A673 (cell line): ENCODE results near the gene CATSPER4. TPM values are rescaled to one million over a fixed set of nuclear protein-coding genes. Genes with fewer than 3 reads are reported as not detected.

ENCODE experiments used
- BruUV-seq: library from RNA; stranded (reverse); fragments of 400-500 nt; replicated peaks from 2 replicates; lab custom pipeline; 2021; lab: Mats Ljungman, UMichigan
- CTCF ChIA-PET: fragments of 300-600 bp; sonication (Branson Sonifier 250); formaldehyde crosslinking; loops from one replicate; lab custom pipeline; 2022; ENCODE audit warnings: antibody characterized with exemption; lab: Charles Lee
- POLR2A ChIA-PET: fragments of 300-600 bp; sonication (Branson Sonifier 250); formaldehyde crosslinking; loops from one replicate; lab custom pipeline; 2022; ENCODE audit warnings: antibody characterized with exemption; ENCODE audit not compliant: low non-redundant PET; lab: Charles Lee
- DNase-seq: peaks from one replicate; pipeline ENCODE4 v3.0.0-alpha.2; 2015; ENCODE audit warnings: low spot score
- H3K27ac ChIP-seq: fragments of 200-600 bp; sonication (generic); 2 replicates; pipeline ENCODE4 v1.5.1; 2016; ENCODE audit warnings: mixed run types, low read depth, mild to moderate bottlenecking, mixed read lengths, antibody characterized with exemption, low read length; ENCODE audit not compliant: poor library complexity, severe bottlenecking
- H3K27me3 ChIP-seq: fragments of 200-600 bp; sonication (generic); replicated peaks from 2 replicates; pipeline ENCODE4 v1.6.1; 2017; ENCODE audit warnings: mixed run types, low read depth, mild to moderate bottlenecking, mixed read lengths, antibody characterized with exemption, low read length; ENCODE audit not compliant: insufficient read depth, poor library complexity
- H3K36me3 ChIP-seq: fragments of 200-600 bp; sonication (generic); 2 replicates; pipeline ENCODE4 v1.6.1; 2016; ENCODE audit warnings: mixed run types, mild to moderate bottlenecking, mixed read lengths, antibody characterized with exemption, low read length; ENCODE audit not compliant: insufficient read depth, poor library complexity, severe bottlenecking
- H3K4me1 ChIP-seq: fragments of 200-600 bp; sonication (generic); 2 replicates; pipeline ENCODE4 v1.6.1; 2017; ENCODE audit warnings: mixed run types, mild to moderate bottlenecking, mixed read lengths, antibody characterized with exemption, low read length; ENCODE audit not compliant: insufficient read depth, poor library complexity, severe bottlenecking
- H3K4me3 ChIP-seq: fragments of 200-600 bp; sonication (generic); 2 replicates; pipeline ENCODE4 v1.5.1; 2016; ENCODE audit warnings: low read depth, mixed run types, mild to moderate bottlenecking, mixed read lengths, low read length; ENCODE audit not compliant: poor library complexity, severe bottlenecking
- H3K9me3 ChIP-seq: fragments of 200-600 bp; sonication (generic); 2 replicates; pipeline ENCODE4 v1.6.1; 2016; ENCODE audit warnings: mixed run types, low read depth, mild to moderate bottlenecking, mixed read lengths, antibody characterized with exemption, low read length; ENCODE audit not compliant: poor library complexity, severe bottlenecking
- EZH2 ChIP-seq: fragments of 200-600 bp; sonication (generic); IDR thresholded peaks from 2 replicates; pipeline ENCODE4 v1.6.1; 2017; ENCODE audit warnings: borderline replicate concordance, low read depth, mild to moderate bottlenecking, mixed read lengths, antibody characterized with exemption, low read length; ENCODE audit not compliant: poor library complexity, severe bottlenecking
- intact Hi-C: fragments of 100-400 bp; cut with micrococcal nuclease; formaldehyde crosslinking; loops from one replicate; pipeline ENCODE4 v1.10.0; 2022; ENCODE audit not compliant: unreplicated experiment
- total RNA-seq: library from RNA; stranded (reverse); gene quantifications from 2 replicates; pipeline ENCODE4 v1.2.3, GENCODE V29; 2021
- TF ChIP-seq, protein P1 (sequence below): fragments of 300-800, 200-600 bp; sonication (generic); conservative IDR thresholded peaks from 2 replicates; pipeline ENCODE4 v1.5.1; 2017; ENCODE audit warnings: low read depth, mild to moderate bottlenecking, antibody characterized with exemption, low read length, moderate library complexity, mixed read lengths

CATSPER4 gene
- total RNA-seq, 1 experiment from 2014 or later = not detected

DNA sequence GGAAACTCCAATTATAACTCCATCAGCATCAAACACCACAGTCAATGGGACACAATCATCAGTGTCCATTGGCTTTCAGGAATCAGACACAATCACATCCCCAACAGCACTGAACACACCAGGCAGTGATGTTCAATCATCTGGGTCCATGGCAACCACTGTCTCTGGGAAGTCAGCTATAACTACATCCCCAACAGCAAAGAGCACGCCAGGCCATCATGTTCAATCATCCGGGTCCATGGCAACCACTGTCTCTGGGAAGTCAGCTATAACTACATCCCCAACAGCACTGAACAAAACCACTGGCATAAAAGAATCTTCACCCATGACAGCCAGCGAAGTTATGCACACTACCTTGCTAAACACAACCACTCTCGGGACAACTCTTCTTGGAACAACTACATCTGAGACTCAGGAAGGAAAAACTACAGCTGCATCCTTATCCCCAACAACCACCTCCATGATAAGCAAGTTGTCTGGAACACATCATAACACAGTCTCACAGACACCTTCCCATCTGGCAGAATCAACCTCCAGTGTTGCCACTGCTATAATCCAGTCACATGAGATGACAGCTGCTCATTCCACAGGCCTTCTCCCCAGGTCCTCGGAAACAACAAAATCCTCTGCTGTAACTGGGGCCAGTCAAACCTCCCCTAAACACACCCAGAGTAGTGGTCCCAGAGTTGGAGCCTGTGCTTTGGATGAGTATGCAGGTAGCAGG, 19.9 kb downstream of the CATSPER4 start:
- Histone ChIP-seq H3K27ac (no peak overlapping the region), H3K9me3 (no peaks in the 10 kb centered on the region), H3K4me1 (no peaks in the 10 kb centered on the region), H3K4me3 (no peak overlapping the region), H3K27me3 (no peaks in the 10 kb centered on the region), H3K36me3 (no peaks in the 10 kb centered on the region)
- POLR2A ChIA-PET = no interaction called here
- CTCF ChIA-PET = no interaction called here
- intact Hi-C loops = no loop called here
- DNase-seq = no peak
- BruUV-seq = no TSS peak
- no peak for TF ChIP-seq EZH2
- TF ChIP-seq, protein P1, sequence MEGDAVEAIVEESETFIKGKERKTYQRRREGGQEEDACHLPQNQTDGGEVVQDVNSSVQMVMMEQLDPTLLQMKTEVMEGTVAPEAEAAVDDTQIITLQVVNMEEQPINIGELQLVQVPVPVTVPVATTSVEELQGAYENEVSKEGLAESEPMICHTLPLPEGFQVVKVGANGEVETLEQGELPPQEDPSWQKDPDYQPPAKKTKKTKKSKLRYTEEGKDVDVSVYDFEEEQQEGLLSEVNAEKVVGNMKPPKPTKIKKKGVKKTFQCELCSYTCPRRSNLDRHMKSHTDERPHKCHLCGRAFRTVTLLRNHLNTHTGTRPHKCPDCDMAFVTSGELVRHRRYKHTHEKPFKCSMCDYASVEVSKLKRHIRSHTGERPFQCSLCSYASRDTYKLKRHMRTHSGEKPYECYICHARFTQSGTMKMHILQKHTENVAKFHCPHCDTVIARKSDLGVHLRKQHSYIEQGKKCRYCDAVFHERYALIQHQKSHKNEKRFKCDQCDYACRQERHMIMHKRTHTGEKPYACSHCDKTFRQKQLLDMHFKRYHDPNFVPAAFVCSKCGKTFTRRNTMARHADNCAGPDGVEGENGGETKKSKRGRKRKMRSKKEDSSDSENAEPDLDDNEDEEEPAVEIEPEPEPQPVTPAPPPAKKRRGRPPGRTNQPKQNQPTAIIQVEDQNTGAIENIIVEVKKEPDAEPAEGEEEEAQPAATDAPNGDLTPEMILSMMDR = no peak

DNA sequence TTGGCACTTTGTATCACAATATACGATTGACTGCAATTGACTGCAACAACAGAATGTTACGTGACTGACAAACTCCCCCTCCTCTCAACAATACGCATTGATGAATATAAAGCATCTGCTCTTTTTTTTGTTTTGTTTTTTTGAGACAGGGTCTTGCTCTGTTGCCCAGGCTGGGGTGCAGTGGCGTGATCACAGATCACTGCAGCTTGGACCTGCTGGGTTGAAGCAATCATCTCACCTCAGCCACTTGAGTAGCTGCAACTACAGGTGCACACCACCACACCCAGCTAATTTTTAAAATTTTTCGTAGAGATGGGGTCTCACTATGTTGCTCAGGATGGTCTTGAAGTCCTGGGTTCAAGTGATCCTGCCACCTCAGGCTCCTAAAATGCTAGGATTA, 22.3 kb downstream of the CATSPER4 start:
- ChIA-PET CTCF (no interaction called here), POLR2A (no interaction called here)
- no peaks in the 10 kb centered on the region for H3K36me3 ChIP-seq
- H3K9me3 ChIP-seq = no peaks in the 10 kb centered on the region
- no peak overlapping the region for H3K4me3 ChIP-seq
- intact Hi-C loops = no loop called here
- H3K27ac ChIP-seq = no peak overlapping the region
- no peaks in the 10 kb centered on the region for H3K4me1 ChIP-seq
- TF ChIP-seq, protein P1 = no peak
- TF ChIP-seq EZH2 = no peak
- H3K27me3 ChIP-seq = no peaks in the 10 kb centered on the region
- BruUV-seq = no TSS peak
- DNase-seq = no peak

DNA sequence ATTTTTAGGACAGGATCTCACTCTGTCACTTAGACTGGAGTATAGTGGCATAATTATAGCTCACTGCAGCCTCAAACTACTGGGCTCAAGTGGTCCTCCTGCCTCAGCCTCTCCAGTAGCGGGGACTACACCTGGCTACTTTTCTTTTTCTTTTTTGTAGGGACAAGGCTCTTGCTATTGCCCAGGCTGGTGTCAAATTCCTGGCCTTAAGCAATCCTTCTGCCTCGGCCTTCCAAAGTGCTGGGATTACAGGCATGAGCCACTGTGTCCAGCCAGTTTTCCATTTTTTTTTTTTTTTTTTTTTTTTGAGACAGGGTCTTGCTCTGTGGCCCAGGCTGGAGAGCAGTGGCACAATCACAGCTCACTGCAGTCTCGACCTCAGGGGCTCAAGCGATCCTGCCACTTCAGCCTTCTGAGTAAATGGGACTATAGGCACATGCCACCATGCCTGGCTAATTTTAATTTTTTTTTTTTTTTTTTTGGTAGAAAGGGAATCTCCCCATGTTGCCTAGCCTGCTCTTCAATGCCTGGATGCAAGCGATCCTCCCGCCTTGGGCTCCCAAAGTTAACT, 23.0 kb downstream of the CATSPER4 start:
- no TSS peak for BruUV-seq
- POLR2A ChIA-PET = no interaction called here
- no peaks in the 10 kb centered on the region for H3K27me3 ChIP-seq

More for the DNA sequence above, 23.0 kb downstream of the CATSPER4 start:
- CTCF ChIA-PET = no interaction called here
- no peak overlapping the region for H3K4me3 ChIP-seq
- H3K4me1 ChIP-seq = no peaks in the 10 kb centered on the region
- H3K36me3 ChIP-seq = no peaks in the 10 kb centered on the region
- intact Hi-C loops = no loop called here
- DNase-seq = no peak
- no peak for TF ChIP-seq EZH2
- TF ChIP-seq, protein P1 = no peak
- H3K27ac ChIP-seq = no peak overlapping the region
- no peaks in the 10 kb centered on the region for H3K9me3 ChIP-seq
